ENCODE results near the gene ENDOV.

The ENDOV gene

DNA sequence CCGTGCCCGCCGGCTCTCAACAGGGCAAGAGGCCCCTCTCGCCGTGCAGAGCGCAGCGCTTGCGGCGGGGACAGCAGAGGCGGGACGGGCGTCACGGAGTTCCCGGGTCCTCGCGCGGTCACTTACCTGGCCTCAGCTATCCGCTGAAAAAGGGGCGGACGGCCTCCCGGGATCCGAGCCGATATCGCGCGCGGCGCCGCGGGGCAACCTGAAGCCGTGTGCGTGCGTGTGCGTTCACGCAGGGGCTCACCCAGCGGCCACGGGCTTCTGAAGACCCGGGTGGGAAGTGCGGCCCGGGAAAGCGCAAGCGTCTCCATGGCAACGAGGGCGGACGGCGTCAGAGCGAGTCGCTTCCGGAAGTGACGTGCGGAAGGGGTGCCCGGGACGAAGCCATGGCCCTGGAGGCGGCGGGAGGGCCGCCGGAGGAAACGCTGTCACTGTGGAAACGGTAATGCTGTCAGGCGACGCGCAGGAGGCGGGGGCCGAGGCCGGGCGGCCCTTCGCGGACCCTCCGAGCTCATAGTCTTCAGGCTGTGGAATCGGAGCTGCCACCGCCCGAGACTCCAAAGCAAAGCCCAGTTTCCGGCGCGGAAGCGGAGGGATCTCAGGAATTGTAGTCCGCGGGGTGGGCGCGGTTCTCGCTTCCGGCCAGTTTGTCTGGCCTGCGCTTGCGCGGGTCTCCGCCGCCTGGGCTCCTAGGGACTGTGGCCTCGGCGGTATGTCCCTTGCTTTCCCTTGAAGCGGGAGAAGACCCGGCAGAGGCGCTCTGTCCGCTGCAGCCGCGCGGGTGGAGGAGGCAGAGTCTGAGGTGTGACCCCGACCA lies at the start of gene ENDOV:
TSS of gene ENDOV (plus strand) at position 365 of the 823 bp plus-strand sequence. CDS start at position 393, 28 bp downstream.
- peak; percentile 91 for DNase-seq

DNA sequence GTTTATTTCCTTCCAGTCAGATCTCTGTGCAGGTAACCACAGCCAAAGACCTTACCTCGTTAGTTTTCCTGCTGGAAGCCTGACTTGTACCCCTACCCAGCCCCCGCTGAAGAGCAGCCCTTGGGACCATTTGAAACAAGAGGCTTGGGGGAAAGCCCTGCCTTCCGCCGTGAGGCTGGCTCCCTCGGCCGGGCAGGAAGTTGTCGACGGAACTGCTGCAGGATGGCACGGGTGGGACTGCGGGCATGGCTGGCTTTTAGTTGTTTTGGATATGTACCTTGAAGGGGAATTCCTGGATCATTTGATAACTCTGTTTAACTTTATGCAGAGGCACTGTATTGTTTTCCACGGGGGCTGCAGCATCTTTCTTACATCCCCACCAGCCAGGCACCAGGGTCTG lies 49.0 kb upstream of the ENDOV start:
- no peak for DNase-seq

DNA sequence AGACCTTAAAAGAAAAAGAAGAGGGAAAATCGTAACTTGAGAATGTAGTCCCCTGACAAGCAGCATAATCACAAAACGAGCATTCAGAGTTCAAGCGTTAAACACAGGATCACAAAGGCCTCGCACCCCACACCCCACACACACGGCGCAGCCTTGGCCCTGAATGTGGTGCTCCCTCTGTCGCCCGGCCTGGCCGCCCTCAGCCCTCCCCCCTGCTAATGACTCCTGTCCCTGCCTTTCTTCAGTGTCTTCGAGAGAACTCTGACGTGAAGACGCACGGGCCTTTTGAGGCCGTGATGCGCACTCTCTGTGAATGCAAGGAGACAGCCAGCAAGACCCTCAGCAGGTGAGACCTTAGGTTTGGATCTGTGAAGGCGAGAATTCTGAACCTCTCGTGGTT lies 47.5 kb upstream of the ENDOV start:
- DNase-seq = no peak

DNA sequence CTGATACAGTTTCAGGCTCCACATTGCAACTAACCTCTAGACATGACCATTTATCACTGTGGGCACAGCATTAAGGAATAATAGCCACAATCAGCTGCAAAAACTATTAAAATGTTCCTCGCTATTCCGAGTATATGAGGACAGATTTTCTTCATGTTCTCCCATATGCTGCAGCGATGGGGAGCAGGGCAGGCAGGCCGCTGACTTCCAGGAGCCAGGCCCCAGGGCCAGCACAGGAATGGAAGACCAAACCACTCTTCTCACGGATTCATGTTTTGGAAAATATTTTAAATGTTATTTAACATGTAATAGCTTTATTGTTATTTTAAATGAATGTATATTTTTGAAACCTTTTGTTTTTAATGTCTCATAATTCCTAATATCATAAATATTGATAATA lies 43.8 kb upstream of the ENDOV start:
- no peak for DNase-seq

DNA sequence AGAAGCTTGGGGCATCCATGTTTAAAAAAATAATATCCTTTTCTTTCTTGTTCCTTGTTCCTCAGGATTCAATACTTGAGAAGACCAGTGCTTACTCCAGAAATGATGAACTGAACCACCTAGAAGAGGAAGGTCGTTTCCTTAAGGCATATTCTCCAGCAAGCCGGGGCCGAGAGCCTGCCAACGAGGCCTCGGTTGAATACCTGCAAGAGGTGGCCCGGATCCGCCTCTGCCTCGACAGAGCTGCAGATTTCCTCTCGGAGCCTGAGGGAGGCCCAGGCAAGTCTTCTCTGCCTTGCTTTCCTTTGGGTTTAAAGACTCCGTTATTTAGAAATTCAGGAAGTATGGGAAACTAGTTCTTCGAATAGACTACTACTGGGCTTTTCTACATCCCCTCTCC lies 42.5 kb upstream of the ENDOV start:
- no peak for DNase-seq

DNA sequence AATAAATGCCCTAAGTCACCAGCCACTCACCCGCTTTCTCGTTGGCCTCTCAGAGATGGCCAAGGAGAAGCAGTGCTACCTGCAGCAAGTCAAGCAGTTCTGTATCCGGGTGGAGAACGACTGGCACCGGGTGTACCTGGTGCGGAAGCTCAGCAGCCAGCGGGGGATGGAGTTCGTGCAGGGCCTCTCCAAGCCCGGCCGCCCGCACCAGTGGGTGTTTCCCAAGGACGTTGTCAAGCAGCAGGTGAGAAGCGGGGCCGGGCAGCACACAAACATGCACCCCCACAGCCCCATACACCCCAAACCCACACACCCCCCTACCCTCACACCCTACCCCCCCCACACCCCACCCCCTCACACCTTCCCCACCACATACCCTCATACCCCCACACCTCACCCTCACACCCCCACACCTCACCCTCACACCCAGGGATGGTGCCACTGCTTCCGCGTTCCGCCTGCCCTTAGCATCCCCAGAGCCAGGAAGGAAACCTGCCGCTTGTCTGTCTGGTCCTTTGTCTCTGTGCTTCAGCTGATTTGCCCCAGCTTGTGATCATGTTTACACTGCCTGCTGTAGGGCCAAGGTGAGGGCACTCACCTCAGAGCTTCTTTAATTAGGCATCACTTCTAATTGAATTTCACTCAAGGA lies 41.9 kb upstream of the ENDOV start:
- no peak for DNase-seq

DNA sequence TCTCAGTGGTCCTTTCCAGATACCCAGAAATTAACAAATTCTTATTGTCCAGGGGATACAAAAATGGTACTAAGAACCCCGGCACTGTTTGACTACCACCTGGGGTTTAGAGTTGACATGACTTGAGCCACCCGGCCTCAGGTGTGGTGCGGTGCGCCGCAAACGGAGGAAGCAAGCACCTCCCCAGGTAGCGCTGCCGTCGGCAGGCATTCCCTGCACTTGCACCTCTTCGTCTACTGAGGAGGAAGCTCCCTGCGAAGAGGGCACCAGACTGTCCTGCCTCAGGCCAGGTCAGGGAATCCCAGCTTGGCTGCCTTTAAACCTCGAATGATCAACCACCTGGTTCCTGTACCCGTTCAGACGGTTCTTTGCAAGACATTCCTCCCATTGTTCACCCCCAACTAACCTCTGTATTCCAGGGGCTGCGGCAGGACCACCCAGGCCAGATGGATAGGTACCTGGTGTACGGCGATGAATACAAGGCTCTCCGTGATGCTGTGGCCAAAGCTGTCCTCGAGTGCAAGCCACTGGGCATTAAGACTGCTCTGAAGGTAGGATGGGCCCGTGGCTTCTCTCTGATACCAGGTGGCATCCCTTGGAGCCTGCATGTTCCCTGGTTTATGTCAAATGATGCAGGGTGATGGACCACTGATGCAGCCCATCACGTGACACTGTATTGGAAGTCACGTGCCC lies 40.8 kb upstream of the ENDOV start:
- no peak for DNase-seq

DNA sequence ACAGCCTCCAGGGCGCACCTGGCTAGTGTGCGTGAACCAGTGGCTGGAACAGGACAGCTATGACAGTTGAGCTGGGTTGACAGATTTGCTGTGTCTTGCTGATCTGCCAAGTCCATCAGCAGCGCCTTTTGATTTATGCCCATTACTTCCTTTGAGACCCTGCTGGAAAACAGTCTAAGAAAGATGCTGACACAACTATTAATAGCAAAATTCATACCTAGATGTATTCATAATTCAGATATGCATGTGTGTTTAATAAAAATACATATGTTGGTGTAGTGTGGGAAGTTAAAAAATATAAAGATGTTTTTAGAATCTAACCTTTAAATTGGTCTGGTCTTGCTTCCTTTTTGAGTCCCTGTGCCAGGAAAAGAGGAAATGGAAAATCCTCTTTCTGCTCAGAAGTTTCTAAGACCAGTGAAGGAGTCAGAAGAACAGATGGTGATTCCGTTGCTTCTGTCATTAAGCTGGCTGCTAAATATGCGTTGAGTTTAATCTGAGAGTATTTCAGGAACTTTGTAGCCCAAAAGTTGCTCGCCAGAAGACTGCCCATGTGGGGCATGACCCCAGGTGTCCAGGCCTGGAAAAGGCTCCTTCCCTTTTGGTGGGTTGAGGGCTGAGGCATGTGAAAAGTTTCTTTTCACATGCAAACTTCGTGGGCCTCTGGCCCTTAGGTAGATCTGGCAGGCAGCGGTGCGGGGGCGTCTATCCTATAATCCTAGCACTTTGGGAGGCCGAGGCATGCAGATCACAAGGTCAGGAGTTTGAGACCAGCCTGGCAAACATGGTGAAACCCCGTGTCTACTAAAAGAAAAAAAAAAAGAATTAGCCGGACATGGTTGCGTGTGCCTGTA lies 40.0 kb upstream of the ENDOV start:
- no peak for DNase-seq

DNA sequence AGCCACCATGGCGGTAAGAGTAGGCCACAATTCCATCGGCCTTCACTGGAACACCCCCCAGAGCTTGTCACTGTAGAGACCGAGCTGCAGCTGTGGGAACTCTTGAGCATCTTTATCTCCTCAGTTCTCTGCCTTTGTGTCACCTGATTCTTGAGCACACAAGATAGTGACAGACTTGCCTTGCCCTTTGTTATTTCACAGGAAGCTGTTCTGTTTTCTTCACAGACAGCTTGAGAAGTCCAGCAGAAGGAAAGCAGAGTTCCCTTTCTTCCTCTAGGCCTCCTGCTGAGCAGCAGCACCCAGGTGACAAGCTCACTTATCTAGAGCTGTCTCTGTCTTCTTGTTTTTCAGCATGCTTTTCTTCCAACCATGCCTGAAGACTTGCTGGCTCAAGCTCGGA lies 38.4 kb upstream of the ENDOV start:
- DNase-seq = no peak

DNA sequence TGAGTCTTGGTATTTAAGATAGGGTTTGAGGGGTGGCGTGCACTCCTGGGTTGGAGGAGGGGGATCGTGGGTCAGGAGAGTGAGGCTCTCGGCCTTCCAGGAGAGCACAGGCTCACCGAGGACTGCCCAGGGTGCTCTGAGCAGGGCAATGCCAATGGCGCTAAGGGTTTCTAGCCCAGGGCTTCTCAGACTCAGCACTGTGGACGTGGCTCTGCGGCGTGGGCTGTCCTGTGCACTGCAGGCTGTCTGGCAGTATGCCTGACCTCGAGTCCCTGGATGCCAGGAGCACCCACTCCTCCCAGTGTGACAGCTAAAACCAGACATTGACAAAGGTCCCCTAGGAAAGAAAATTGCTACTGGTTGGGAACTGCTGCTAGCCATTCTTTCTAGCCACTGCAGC lies 37.2 kb upstream of the ENDOV start:
- DNase-seq = no peak

DNA sequence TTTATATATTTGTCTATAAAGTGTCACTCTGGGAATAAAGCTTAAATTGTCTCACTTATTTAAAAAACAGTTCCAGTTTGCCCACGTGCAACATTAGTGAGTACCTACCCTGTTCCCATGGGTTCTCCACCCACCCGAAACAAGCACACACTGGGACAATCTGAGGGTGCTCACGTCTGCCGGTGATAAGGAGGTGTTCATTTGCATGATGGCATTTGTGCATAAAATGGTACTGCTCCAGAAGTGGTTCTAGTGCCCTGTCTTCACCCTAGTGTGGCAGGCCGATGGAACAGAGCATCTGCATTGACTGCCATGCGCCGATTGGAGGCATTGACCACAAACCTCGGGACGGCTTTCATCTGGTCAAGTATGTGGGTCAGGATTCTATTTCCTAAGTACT lies 35.6 kb upstream of the ENDOV start:
- no peak for DNase-seq

DNA sequence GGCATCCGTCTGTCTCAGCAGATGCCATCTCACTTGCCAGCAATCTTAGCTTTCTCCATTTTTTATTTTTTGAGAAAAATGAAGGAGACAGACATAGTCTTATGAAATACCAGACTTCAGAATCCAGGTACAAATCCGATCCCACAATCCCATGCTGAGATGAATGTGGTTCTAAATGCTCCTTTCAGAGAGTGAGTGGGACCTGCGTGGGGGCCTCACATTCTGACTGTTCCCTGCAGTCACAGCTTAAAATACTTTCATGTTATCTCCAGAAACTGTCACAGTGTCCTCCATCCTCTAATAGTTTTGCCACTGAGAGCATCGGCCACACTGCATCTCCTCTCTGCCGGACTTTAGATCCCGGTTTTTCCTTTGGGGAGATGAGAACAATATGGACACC lies 34.9 kb upstream of the ENDOV start:
- DNase-seq = no peak

DNA sequence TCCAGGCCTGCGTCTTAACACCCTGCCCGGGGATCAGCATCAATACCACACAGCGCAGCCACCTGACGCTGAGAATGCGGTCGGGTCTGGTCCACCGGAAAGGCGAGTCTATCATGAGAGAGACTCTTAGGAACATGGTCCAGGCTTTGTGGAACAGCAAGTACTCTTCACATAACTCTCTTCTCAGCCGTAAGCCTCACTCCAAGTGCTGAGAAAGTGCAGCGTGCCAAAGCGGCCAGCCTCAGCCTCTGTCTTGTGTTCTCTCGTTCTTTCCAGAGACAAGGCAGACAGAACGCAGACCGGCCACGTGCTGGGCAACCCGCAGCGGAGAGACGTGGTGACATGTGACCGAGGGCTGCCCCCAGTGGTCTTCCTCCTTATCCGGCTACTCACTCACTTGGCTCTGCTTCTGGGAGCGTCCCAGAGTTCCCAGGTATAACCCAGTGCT lies 34.4 kb upstream of the ENDOV start:
- no peak for DNase-seq

DNA sequence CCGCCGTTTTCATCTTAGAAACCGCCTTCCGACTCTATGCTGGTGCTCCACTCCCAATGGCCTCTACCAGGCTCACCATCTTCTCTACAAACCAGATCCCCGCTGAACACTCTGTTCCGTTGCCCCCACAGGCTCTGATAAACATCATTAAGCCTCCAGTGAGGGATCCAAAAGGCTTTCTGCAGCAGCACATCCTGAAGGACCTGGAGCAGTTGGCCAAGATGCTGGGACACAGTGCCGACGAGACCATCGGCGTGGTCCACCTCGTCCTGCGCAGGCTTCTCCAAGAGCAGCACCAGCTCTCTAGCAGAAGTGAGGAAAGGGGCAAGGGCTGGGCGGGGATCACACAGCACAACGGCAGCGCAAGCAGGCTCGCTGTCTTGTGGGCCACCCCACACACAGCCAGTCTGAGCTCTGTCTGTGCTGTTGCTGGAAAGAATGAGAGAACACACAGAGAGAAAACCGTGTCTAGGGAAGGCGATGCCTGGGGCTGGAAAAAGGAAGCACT lies 33.5 kb upstream of the ENDOV start:
- DNase-seq = no peak

DNA sequence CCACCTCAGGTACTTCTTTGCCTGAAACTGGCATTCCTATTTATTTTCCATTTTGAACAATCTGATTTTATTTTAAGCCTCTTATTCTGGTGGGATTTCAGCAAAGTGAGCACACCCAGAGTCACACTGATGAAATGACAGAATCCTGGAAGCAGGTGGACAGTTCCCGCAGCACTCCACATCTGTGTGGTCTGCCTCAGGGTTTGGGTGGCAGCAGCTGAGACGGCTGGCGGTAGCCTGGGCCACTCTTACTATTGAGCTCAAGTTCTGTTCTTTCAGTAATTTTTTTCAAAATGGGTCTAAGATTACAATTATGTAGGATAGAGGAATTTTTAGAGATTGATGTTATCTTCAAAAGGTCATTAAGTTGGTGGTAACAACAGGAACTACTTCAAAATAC lies 32.5 kb upstream of the ENDOV start:
- no peak for DNase-seq

DNA sequence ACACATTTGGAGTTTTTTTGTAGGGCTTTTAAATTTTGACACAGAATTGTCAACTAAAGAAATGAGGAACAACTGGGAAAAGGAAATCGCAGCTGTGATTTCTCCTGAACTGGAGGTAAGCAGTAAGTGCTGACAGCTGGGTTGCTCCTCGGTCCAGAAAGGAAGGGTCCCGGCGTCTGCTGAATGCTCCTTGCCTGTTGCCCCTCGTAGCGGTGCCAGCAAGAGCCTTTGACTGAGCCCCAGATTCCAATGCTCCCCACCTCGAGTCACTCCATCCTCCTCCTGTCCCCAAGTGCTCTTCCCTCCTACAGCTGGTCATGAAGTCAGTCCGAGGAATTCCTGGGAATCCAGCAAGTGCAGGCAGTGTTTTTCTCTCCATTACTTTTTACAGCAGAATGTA lies 32.0 kb upstream of the ENDOV start:
- no peak for DNase-seq

DNA sequence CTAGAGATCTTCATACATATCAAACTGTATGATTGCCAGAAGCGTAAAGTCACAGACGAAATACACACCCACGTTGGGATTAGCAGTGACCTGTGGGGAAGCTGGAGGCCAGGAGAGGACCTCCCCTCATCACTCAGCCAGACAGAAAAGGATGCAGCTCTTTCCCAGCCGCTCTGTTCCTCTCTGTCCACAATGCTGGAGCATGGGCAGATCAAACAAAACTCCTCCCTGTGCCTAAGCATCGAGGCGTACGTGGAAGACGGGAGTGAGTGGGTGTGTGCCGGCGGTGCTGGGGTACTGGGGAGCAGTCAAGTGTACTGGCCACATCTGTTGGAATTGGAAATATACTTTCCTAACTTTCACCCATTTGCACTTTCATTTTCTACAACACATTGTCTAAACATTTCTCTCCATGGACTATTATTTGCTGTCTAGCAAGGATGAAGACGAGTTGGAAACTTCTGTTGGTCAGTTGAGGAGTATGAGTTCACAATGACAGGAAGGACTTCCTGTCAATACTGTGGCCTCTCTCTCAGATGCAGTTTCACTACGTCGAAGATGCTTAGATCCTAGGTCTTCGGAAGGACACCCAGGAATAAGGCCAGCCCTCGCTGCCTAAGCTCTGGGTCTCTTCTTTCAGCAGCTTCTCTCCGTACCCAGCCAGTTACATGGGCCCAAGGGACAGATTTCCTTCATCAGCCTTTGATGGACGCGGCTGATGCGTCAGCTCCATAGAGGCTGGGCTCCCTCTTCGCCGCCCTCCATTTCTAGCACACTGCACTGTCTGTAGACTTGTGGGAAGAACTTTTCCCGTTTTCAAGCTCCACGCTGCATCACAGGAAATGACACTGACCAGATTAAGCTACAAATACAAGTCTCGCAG lies 30.6 kb upstream of the ENDOV start:
- no peak for DNase-seq

DNA sequence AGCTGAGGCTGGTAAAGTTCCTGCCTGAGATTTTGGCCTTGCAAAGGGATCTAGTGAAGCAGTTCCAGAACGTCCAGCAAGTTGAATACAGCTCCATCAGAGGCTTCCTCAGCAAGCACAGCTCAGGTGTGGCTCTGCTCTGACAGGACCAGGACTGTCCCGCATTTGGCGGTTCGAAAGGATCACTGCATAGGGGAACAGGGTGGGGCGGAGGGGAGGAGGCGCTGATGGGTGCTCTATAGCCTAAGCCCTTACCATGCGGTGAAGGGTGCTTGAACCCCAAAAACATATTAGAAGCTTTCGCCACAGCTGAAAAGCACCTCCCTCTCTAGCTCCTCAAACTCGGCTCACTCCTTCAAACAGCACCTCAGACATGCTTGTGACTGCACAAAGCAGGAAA lies 29.9 kb upstream of the ENDOV start:
- no peak for DNase-seq

DNA sequence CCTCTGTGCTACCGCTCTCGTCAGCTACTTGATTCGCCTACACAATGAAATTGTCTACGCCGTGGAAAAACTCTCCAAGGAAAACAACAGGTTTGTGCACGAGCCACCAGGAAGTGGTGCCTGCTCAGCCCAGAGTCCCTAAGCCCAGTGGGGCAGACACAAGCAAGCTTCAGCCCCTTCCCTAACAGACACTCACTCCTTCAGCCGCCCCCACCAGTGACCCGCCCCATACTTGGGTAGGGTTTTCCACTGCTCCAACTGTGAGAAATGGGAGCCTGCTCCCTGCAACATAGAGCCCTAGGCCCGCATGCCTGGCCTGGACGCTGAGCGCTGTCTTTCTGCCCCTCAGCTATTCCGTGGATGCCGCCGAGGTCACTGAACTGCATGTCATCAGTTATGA lies 28.6 kb upstream of the ENDOV start:
- DNase-seq = no peak

DNA sequence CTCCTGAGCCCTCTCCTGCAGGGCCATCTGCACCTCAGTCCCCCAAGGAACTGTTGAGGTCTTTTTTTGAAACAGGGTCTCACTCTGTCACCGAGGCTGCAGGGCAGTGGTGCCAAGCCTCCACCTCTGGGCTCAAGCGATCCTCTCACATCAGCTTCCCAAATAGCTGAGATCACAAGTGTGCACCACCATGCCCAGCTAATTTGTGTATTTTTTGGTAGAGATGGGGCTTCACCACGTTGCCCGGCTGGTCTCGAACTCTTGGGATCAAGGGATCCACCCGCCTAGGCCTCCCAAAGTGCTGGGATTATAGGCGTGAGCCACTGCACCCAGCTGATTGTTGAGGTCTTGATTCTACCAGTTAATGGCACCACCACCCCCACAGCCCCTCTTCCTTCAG lies 27.9 kb upstream of the ENDOV start:
- no peak for DNase-seq

DNA sequence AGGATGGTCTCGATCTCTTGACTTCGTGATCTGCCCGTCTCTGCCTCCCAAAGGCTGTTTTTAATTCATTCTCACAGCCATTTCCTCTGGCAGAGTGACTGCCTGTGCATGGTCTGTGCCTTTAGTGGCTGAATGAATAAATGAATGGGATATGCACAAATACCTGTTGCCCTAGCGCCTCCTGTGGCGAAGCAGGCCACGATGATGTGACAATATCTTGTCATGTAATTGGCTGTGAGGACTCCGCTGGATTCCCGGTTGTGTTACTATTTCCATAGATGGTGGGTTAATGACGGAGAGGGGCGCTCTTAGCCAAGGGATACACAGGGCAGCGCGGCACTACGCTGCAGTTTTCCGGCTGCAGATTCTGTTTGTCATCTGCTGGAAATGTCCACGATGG lies 26.8 kb upstream of the ENDOV start:
- no peak for DNase-seq

DNA sequence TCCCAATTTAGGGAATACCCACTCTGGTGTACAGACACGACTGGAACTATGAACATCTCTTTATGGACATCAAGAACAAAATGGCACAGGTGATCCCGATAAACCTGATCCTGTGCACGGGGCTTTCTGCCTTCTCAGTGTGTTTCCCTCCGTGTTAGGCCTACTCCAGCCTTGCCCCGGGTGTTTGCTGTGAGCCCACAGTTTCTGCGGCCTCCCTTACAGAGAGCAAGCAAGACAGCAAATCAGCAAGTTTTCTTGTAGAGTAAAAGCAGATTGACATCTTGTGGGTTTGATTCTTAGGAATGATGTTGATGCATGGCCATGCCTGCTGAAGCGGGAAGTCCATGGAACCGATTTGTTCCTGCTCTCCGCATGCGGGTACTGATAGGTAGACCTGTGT lies 26.4 kb upstream of the ENDOV start:
- DNase-seq = no peak
